Stimulated activated CD8-positive, alpha-beta memory T cell treated with anti-CD3 and anti-CD28 coated beads, Interleukin-2, amount 100 ng/mL, for 1 hour (primary cell): ENCODE data around the gene MMP17.

ENCODE experiments used
- DNase-seq, 2 donors: peaks; one replicate each; pipeline ENCODE4 v3.0.0-alpha.2; 2020; ENCODE audit warnings: low read depth in 2 of 2

MMP17 gene

GRCh38 chr12:131830335-131830913, 2.2 kb downstream of the MMP17 start:
- no peak for DNase-seq

GRCh38 chr12:131830914-131831571, 2.9 kb downstream of the MMP17 start:
- DNase-seq: no peak

GRCh38 chr12:131831635-131832041, 3.4 kb downstream of the MMP17 start:
- DNase-seq: no peak

GRCh38 chr12:131832321-131833231, 4.4 kb downstream of the MMP17 start:
- DNase-seq: no peak

- no peak for DNase-seq
These were observed 5.2 kb downstream of the MMP17 start for GRCh38 chr12:131833288-131833895.

GRCh38 chr12:131833896-131834641, 5.9 kb downstream of the MMP17 start:
- DNase-seq: no peak

GRCh38 chr12:131834798-131835615, 6.8 kb downstream of the MMP17 start:
- DNase-seq: no peak

- no peak for DNase-seq
These were observed 7.5 kb downstream of the MMP17 start for GRCh38 chr12:131835616-131836171.

- DNase-seq: no peak
These were observed 8.0 kb downstream of the MMP17 start for GRCh38 chr12:131836193-131836592.

GRCh38 chr12:131836714-131837397, 8.7 kb downstream of the MMP17 start:
- no peak for DNase-seq

- no peak for DNase-seq
These were observed 12.6 kb downstream of the MMP17 start for GRCh38 chr12:131840643-131841416.

- no peak for DNase-seq
These were observed 13.4 kb downstream of the MMP17 start for GRCh38 chr12:131841547-131841946.

GRCh38 chr12:131842169-131842568, 14.0 kb downstream of the MMP17 start:
- DNase-seq: no peak

- no peak for DNase-seq
These were observed 15.3 kb downstream of the MMP17 start for GRCh38 chr12:131843527-131843926.

- DNase-seq: no peak
These were observed 15.9 kb downstream of the MMP17 start for GRCh38 chr12:131844140-131844539.

- no peak for DNase-seq
These were observed 16.5 kb downstream of the MMP17 start for GRCh38 chr12:131844656-131845055.

GRCh38 chr12:131845121-131845520, 16.9 kb downstream of the MMP17 start:
- DNase-seq: no peak

- no peak for DNase-seq
These were observed 19.3 kb downstream of the MMP17 start for GRCh38 chr12:131847456-131847855.

GRCh38 chr12:131848753-131849152, 20.6 kb downstream of the MMP17 start:
- DNase-seq: no peak
